ENCODE measurements around the gene ATP5F1D.

Gene ATP5F1D

DNA sequence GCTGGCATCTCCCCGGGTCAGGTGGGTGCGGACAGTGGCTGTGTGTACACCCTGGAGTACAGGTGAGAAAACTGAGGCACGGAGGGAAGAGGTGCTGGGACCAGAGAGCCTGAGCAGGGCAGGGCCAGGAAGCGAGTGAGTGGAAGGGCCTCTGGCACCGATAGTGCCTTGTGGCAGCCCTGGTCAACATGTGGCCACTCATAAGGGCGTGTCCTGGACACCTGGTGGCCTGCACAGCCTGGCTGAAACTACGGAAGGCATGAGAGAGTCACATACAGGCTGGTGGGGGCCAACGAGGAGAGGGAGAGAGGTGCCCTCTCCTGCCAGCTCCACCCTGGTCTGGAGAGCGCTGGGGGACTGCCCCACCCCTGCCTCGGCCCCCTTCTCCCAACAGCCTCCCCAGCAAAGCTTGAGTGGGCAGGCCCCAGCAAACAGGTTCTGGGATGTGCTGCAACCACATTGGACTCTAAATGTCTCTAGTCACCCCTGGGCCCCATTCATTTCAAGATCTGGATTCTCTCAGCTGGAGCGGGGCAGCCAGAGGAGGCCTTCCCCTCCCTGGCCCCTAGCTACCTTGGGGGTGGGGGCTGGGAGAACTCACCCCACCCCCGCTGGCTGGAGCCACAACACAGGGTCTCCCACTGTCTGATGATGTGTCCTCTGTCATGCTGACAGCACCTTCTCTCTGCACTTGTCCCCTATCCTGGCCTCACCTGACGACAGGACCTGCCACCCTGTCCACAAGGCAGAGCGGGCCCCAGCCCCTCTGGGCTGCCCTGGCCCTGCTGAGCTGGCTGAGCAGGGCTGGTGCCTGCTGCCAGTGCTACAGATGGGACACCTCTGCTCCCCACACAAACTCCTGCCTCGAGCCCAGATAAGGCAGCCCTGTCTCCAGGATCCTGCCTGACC, 9.6 kb upstream of the ATP5F1D start:
- DNase-seq, result no peak

DNA sequence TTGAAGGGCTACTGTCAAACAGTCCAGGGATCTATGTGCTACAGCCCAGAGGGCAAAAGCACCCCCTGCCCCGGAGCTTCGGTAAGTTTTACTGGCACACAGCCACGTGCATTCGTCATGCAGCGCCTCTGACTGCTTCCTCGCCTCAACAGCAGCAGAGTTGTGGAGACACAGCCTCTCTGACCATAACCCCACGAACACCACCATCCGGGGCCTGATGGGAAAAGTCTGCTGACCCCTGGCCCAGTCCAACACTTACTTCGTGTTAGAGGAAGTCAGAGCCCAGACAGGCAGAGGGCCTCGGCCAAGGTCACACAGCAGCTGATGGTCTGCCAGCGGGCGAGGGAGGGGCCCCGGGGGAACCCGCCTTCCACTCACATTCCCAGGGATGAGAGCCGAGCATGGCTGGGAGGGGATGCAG, 8.9 kb upstream of the ATP5F1D start:
- DNase-seq, result no peak

GRCh38 chr19:1233115-1233667, 8.4 kb upstream of the ATP5F1D start:
- DNase-seq, result no peak

DNA sequence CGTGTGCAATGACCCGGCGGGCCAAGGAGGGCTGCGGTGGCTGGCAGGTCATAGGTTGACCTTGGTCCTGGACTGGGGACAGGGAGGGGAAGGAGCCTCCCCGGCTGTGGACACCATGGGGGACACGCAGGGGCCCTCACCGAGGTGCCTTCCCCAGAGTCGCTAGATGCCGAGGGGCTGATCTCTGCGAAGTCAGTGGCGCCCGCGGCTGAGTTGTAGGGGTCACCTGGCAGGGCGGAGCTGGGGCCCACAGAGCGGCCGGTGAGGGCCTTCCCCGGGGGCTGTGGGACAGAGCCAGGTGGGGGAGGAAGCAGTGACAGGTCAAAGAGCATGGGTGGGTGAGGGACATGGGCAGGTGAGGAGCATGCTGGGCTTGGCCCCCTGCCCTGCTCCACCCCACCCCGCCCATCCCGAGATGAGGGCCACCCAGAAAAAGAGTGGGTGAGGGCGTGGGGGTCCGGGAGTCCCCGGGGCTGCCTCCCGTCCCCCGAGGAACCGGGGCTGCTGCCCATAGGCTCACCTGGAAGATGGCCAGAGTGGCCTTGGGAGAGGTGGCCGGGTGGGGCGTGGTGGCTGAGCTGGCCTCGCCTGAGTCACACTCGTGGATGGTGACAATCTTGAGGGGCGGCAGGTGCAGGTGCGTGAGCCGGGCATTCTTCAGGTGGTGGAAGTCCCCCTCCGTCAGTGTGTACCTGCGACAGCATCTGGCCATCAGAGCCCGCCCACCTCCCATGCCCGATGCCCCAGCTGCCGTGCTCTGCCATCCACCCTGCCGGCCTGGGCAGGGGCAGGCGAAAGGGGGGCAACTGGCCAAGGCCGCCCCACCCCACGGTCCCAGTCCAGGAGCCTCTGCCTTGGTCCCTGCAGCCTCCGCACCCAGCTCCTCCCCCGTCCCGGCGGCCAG, 7.2 kb upstream of the ATP5F1D start:
- no peak for DNase-seq

GRCh38 chr19:1234955-1235380, 6.6 kb upstream of the ATP5F1D start:
- no peak for DNase-seq

DNA sequence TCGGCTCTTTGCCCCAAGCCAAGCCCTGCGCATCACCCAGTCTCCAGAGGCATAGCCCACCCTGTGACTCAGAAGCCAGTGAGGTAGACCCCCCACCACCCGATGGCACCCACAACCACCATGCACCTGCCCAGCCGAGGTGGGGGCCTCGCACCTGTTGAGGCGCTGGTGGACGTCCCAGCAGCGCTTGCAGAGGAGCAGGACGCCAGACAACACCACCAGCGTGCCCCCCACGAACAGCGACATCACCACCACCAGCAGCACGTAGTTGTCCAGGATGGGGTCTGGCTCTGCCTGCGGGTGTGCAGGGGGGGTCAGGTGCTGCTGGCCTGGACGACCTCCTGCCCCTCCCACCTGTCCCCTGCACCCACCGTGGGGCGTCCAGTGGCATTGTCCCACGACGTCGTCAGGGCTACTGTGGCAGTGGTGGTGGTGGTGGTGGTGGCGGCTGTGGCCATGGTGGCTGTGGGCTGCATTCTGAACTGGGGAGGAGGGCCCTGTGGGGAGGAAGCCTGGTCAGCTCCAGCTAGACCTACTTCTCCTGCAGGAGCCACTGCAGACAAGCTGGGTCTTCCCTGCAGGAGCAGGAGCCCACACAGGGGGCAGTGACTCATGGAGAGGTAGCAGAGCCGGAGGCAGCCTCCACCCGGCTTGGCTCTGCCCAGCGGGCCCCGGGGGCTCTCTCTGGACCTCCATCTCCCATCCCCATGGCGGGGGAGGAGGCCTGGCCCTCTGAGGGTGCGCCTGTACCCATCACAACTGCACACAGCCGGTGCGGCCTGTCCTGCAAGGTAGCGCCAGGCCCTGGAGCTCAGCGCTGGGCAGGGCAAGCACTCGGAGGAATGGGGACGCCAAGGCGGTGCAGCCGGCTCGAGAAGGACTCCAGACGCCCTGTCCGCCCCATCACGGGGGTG, 5.7 kb upstream of the ATP5F1D start:
- peak in 4 of 51 donors; percentile 20 to 51 (median 42) for DNase-seq

- peak in 20 of 51 donors; percentile 18 to 63 (median 46) for DNase-seq
Measured at GRCh38 chr19:1236576-1236975, 5.0 kb upstream of the ATP5F1D start.

DNA sequence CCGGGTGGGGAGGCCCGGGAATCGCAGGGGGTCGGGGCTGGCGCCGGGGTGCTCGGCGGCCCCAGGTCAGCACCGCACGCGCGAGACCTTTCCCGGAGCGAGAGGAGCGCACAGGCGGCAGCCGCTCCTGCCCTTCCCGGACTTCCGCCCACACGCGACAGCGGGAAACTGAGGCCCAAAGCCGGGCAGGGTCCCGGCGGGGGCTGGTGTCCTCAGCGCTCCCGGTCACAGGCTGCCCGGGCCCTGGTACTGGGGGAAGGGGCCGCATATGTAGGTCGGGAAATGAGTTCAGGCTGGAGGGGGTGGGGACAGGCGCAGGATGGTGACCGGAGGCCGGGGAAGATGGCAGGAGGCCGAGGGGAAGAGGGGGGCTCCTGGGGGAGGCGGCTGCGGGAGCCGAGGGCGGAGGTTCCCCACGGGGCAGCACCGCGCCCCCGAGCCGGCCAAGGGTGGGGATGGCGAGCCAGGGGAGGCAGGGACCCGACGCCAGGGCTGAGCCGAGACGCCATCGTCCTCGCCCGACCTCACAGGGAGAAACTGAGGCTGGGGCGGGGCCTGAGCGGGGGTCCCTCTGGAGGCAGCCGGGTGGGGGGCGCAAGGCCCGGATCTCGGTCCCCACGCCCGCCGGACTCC, 4.4 kb upstream of the ATP5F1D start:
- peak in 27 of 51 donors; percentile 11 to 61 (median 41) for DNase-seq

GRCh38 chr19:1237754-1238368, 3.7 kb upstream of the ATP5F1D start, which contains the start of gene CBARP:
Gene CBARP, minus strand, starts transcription at chr19:1238005. Its CDS starts 1,905 bp downstream, at chr19:1236100.
- peak in 34 of 51 donors; percentile 14 to 83 (median 48) for DNase-seq

DNA sequence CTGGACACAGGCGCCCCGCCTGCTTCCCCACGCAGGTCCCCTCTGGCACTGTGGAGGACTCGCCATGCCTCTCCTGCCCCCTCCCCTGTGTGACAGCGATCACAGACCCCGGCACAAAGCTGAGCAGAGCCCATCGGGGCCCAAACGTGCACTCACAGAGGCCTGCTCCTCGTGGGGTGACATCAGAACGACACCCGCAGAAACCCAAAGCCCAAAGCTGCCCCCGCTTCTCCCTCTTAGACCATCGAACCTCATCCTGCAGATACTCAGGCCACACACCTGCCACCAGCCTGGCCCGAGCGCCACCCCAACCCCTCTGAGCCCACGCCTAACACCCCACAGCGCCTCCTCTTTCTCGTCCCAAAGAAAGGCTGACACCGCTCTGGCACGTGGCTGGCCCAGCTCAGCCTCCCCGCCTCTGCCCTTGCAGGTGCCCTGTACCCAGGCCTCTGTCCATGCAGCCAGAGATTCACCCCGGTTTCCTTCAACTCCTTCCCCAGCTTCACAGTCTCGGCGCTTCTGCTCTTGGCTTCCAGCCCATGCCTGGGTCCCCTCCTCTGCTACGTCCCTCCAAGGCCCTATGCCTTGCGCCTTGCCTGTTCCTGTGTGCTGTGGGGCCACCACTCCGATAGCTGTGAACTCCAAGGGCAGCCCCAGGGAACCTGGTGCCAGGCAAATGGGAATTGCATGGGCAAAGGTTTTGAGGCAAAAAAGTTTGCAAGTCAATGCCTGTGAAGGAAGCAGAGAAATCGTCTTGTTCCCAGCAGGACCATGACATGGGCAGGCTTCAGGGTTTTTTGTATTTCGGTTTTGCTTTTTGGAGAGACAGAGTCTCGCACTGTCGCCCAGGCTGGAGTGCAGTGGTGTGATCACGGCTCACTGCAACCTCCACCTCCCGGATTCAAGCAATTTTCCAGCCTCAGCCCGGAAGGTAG, 2.9 kb upstream of the ATP5F1D start:
- DNase-seq, result peak in 5 of 51 donors; percentile 16 to 43 (median 28)

- peak in 2 of 51 donors; percentile 47 to 49 for DNase-seq
Measured at GRCh38 chr19:1239420-1239795, 2.1 kb upstream of the ATP5F1D start.

DNA sequence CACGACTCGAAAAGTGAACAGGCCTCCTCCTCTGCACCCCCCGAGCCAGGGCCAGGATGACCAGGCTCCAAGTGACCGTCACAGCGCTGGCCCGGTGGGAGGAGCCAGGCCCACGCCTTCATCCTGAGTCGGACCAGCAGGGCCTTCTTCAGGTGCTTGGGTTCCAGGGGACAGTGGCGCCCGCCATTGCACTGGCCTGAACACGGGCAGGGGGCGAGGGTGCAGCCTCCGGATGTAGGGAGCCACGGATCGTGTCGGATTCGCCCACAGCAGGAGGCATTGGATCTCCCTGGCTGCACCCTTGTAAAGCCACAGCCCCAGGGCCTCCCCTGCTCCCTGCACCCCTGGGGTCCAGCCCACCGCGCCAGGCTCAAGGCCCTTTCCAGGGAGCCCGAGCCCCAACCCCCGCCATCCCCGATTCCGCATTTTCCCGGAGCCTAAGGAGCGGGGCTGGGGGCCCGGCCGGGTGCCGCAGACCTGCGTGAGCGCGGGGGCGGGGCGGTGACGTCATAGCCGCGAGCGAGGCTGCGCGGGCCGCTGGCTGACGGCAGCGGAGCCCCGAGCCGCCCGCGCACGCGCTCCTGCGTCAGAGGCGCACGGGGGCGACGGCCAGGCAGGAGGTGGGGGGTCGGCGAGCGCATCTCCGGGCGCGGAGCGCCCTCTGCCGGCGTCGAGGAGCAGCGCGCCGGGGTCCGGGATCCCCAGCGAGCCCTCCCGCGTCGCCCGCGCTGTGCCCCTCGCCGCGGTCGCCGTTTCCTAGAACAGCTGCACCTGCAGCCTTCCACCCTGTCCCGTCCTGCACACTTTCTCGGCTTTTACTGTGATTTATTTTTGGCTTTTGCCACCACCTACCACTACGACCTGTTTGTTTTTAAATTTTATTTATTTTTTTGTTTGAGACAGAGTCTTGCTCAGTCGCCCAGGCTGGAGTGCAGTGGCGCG, 1.5 kb upstream of the ATP5F1D start:
- DNase-seq, result peak; percentile 36 to 96 (median 82)

DNA sequence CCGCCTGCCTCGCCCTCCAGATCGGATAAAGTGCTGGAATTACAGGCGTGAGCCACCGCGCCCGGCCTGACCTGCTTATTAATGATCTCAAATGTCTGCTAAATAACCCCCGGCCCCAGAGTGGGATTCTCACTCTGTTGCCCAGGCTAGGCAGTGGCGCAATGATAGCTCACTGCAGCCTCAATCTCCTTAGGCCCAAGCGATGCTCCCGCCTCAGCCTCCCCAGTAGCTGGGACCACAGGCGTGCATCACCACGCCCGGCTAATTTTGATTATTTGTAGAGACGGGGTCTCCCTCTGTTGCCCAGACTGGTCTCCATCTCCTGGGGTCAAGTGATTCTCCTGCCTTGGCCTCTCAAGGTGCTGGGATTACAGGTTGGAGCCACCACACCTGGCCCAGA, 626 bp upstream of the ATP5F1D start:
- DNase-seq, result peak in 1 of 51 donors; percentile 26

DNA sequence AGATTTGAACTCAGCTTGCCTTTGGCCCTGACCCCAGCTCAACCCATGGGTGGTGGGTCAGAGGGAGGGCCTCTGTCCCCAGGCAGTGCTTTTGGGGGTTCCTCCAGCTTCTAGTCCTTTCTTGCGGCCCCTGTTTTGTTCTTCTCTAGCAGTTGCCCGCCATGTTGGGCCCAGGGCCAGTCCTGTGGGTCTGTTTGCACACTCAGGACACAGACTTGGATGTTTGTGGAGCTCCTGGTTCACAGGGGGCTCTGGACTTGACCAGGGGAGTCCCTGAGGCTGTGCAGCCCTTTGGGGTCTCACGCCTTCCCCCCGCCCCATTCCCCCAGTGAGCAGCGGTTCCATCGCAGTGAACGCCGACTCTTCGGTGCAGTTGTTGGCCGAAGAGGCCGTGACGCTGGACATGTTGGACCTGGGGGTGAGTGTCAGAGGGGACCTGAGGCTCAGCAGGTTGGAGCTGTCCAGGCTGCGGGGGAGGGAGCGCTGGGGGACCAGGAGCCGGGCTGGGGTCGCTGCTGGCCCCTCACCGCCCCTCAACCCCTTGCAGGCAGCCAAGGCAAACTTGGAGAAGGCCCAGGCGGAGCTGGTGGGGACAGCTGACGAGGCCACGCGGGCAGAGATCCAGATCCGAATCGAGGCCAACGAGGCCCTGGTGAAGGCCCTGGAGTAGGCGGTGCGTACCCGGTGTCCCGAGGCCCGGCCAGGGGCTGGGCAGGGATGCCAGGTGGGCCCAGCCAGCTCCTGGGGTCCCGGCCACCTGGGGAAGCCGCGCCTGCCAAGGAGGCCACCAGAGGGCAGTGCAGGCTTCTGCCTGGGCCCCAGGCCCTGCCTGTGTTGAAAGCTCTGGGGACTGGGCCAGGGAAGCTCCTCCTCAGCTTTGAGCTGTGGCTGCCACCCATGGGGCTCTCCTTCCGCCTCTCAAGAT, 2.5 kb downstream of the ATP5F1D start:
- DNase-seq, result peak in 49 of 51 donors; percentile 33 to 87 (median 76)

GRCh38 chr19:1244693-1245451, 3.3 kb downstream of the ATP5F1D start:
- peak in 20 of 51 donors; percentile 12 to 65 (median 35) for DNase-seq

All from hypothalamus (tissue), 51 donors.